ENCODE measurements around the gene FAM83F.
A peak's percentile ranks its signal among the peaks of the same experiment; 100 is the strongest.
"Not testable (repeated sequence)": the region's sequence is repeated elsewhere in the genome, so short reads cannot be mapped to it uniquely, and the experiment has no call there.

The FAM83F gene

DNA sequence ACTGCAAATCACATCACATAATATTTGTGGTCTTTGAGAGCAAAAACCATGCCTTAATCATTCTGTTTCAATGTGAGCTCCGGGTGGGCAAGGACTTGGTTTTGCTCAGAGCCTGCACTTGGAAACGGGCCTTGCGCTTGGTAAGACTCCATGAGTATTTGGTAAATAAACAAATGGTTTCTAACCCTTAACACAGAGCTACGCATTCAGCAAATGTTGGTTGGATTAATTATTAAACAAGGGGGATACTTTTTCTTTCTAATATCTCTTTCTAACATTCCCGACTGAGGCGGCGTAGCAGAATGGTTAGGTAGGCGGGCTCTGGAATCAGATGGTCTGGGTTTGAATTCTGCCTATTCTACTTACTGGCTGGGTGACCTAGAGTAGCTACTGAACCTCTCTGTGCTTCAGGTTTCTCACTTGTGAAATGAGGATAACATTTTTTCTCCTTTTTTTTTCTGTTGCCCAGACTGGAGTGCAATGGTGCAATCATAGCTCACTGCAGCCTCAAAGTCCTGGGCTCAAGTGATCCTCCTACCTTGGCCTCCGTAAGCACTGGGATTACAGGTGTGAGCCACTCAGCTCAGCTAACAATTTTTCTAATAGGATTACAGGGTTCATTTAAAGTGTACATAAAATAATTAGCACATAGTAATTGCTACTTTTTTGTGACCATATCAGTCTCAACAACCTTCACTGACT lies 3.4 kb upstream of the FAM83F start:
- H3K27ac ChIP-seq, result no peak overlapping the region
- DNase-seq (ENCODE audit: low read depth, low spot score), result no peak

DNA sequence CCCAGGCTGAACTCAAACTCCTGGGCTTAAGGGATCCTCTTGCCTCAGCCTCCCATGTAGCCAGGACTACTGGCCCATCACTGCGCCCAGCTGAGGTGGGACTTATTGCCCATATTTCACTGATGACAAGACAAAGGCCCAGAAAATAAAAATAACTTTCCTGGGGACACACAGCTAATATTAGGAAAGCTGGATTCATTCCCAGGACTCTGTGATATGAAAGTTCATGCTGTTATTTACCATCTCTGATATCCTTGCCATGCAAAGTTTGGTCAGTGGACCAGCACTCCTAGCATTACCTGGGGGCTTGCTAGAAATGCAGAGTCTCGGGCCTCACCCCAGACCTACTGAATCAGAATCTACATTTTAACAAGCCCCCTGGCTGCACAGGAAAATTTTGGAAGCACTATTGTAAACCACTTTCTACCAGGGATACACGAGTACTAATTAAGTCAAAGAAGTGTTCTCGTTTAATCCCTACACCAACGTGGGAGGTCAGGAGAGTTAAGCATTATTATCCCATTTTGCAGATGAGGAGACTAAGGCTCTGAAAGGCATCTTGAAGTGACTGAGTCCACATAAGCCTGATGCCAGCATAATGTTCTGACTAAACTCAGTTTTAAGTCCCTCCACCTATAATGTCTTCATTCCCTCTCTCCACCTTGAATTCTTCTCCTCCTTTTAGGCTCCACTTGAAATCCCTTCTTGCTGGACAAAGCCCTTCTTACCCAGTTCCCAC lies 2.5 kb upstream of the FAM83F start:
- H3K27ac ChIP-seq, result no peak overlapping the region
- DNase-seq (ENCODE audit: low read depth, low spot score), result no peak

DNA sequence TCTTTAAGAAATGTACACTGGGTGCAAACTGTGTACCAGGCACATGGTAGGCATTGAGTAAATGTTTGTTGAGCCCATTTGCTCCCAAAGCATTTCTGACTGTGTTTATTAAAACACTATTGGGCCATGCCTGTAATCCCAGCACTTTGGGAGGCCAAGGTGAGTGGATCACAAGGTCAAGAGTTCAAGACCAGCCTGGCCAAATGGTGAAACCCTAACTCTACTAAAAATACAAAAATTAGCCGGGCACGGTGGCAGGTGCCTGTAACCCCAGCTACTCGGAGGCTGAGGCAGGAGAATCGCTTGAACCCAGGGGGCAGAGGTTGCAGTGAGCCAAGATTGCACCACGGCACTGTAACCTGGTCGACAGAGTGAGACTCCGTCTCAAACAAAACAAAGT lies 1.9 kb upstream of the FAM83F start:
- not testable (repeated sequence) for H3K27ac ChIP-seq; DNase-seq (ENCODE audit: low read depth, low spot score)

DNA sequence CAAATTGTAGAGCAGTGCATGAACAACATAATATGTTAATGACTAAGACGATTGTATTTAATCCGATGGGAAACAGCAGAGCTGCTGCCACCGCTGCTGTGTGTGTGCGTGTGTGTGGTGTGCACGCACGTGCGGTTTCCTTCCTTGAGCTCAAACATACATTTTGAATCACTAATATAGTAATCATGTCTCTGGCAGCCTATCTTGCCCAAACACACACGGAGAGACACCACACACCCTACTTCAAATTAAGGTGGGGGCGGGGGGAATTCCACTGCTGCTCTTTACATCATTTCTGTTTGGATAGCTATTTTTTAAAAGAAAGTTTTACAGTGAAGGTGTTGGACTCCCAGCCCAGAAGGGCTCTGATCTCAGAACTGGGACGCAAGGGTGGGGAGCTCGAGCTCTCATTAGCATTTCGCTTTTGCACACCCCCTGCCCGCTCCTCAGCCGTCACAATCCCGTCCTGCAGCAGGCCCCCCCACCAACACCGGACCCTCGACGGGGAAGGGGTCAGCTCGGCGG lies 651 bp upstream of the FAM83F start:
- DNase-seq (ENCODE audit: low read depth, low spot score), result no peak
- peak overlapping the region; percentile 78 for H3K27ac ChIP-seq

DNA sequence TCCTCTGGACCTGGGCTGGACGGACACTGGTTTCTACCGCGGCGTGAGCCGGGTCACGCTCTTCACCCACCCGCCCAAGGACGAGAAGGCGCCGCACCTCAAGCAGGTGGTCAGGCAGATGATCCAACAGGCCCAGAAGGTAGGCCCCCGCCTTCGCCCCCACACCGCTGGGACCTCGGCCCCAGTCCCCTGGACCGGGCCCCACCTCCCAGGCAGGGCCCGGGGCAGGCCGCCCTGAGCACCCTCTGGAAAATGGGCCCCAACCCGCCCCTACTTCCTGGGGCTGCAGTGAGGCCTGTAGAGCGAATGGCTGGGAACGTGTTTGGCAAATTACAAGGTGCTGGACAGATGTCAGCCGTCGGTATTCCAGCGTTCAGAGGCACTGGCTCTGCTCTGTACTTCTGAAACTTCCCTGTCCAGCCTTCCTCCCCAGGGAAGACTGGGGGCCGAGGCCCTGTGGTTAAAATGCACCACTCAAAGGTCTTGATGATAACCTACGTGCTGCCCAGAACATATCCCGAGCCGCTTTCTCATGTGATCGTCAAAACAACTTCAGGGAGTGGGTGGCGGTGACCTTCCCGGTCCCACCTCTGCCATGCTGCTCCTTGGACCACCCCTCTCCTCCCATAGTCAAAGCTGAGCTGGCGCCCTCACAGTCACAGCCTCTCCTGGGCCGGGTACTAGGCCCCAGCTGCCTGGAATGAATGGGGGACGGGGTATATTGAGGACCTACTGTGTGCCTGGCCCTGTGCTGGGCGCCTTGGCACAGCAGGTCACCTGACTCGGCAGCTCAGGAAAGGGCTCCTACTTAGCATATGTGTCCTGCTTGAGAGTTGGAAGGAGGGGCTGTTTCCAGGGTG lies 869 bp downstream of the FAM83F start:
- DNase-seq (ENCODE audit: low read depth, low spot score), result no peak
- H3K27ac ChIP-seq, result peak overlapping the region; percentile 78

DNA sequence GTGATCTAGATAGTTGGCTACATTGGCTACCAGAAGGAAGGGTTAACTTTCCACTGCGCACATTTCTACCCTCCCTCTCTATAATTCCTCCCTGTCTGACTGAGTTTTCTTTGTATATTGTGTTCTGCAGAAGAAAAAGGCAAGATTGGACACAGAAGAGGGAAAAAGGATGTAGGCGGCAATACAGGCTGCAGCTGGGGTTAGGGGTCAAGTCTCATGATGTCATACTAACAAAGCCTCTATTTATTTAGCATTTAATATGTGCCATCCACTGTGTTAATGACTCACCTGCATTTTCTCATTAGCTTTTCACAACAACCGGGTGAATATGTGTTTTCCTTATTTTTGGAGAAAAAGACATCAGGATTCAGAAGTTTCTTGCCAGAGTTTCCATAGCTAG lies 2.0 kb downstream of the FAM83F start:
- H3K27ac ChIP-seq, result peak overlapping the region; percentile 78
- DNase-seq (ENCODE audit: low read depth, low spot score), result no peak

DNA sequence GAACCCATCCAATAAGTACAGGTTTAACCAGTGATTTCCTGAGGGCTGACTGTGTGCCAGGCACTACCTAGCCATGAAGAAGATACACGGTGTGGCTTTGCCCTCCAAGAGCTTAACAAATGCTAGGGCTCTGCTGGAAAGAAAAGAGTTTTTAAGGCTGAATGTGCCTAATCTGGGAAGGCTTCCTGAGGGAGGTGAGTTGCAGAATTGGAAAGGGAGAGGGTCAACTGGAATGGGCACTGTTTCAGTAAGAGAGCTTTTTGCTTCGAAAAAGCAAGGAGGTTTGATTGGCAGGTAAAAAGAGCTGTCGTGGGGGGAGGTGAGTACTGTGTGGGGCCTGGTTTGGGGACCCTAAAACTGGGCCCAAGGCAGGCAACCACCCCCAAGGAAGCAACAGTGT lies 2.7 kb downstream of the FAM83F start:
- DNase-seq (ENCODE audit: low read depth, low spot score), result no peak
- peak overlapping the region; percentile 78 for H3K27ac ChIP-seq

DNA sequence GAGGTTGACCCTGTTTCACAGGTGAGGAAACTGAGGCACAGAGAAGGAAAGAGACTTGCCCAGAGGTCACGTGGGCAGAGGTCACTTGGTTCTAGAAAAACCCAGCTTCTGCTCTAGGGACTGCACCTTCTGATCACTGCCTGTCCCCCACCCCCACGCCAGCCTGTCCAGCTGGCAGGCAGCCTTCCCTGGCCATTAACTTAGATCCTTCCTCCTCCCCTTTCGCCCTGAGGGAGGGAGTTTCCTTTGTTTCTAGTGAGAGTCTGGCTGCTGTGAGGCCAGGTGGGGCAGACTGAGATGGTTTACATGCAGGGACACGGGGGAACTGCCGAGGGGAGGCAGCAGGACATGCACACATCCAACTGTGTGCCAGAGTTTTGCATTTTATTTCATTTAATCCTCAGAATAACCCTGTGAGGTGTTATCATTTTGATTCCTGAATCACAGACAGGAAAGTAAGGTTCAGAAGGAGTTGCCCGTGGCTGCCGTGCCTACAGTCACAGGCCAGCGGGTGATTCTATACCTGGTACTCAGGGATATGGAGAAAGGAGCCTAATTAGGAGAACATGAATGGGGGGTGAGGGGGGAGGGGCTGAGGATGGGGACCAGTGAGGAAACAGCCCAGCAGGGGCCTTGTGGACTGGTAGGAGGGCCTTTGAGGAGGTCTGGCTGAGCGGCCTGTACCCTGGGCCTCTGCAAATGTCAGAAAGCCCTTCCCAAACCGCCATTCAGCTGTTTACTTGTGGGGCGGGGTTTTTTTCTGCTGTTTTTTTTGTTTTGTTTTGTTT lies 3.4 kb downstream of the FAM83F start:
- H3K27ac ChIP-seq, result peak overlapping the region; percentile 78
- DNase-seq (ENCODE audit: low read depth, low spot score), result no peak

DNA sequence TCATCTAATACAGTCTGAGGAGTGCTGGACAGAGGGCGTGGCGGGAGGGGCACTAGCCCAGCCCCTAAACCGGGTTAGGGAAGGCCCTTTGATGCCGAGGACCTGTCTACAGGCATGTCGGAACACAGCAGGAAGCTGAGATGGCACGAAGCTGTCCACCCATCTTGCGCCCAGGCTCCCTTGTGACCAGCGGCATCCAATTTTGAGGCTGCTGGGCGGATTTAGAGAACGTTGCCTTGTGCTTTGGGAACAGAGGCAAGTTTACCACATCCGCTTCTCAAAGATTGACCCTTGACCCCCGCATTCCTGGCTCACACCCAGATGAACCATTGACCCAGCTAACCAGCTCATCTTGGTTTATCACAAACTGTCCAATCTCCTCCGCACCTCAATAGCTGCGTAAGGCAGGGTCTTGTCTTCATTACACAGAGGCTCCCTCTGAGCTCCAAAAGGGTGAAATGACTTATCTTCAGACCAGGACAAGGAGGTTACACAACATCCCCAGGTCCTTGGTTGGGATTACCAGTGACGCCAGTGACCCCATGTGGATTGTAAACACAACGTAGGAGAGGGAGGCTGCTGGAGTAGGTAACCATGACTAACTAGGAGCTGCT lies 4.5 kb downstream of the FAM83F start:
- no peak for DNase-seq (ENCODE audit: low read depth, low spot score)
- H3K27ac ChIP-seq, result peak overlapping the region; percentile 78

DNA sequence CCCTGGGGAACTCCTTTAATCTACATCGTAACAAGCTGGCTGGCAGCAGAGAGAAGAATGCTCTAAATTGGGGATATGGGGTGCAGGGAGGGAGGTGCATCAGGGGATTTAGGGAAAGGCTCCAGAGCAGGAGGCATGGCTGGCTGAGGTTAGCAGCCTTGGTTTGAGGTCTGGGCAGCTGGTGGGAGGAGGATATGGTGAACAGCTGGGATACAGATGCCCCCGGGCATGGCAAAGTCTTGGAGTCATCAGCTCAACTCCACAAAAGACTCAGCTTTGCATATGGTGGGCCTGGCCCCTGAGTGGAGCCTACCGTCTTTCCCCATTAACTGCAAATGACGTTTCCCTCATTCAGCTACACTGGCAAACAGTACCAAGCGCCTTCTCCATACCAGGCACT lies 5.4 kb downstream of the FAM83F start:
- no peak for DNase-seq (ENCODE audit: low read depth, low spot score)
- peak overlapping the region; percentile 78 for H3K27ac ChIP-seq

DNA sequence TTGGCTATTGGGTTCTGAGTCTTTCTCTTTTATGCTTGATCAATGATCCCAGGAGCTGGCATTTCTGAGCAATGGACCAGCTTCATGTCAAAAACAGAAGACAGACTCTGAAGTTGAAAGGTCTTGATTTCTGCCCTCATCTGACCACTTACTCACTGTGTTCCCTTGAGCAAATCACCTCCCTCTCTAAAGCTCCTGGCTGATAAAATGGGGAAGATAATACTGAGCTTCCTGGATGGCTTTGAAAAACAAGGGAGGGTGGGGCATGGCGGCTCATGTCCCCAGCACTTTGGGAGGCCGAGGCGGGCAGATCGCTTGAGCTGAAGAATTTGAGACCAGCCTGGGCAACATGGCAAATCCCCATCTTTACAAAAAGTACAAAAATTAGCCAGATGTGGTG lies 6.4 kb downstream of the FAM83F start:
- H3K27ac ChIP-seq, result peak overlapping the region; percentile 78
- no peak for DNase-seq (ENCODE audit: low read depth, low spot score)

DNA sequence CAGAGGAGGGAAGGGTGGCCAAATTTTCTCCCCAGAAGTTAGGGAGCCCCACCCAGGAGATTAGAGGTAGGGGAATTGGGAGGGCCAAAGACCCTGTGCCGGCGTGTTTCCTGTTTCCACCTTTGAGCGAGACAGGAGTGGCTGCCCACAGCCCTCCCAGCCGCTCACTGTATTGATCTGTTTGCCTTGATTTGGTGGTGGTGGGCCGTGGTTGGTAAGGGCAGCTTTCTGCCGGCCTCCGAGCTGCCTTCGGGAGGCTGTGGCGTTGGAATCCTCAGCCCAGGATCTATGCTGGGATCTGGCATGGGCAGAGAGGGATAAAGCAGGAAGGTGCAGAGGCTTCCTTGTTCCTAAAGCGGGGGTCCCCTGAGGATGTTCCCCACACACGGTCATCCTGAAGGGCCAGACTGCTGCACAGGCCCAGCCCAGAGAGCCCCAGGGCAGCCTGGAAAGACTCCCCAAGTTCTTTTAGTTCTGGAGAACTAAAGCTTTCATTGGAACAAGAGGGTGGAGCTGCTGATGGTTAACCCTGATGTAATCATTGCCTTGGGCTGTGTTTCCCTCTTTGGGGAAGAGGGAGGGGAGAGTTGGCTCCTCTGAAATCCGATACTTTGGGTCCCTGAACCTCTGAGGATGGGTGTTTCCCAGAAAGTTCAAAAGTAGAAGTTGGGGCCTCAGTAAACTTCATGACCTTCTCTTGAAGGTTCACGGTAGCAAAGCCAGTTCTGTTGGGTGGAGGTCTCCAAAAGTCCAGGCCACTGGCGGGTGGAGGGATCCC lies 7.2 kb downstream of the FAM83F start:
- DNase-seq (ENCODE audit: low read depth, low spot score), result no peak
- peak overlapping the region; percentile 78 for H3K27ac ChIP-seq

DNA sequence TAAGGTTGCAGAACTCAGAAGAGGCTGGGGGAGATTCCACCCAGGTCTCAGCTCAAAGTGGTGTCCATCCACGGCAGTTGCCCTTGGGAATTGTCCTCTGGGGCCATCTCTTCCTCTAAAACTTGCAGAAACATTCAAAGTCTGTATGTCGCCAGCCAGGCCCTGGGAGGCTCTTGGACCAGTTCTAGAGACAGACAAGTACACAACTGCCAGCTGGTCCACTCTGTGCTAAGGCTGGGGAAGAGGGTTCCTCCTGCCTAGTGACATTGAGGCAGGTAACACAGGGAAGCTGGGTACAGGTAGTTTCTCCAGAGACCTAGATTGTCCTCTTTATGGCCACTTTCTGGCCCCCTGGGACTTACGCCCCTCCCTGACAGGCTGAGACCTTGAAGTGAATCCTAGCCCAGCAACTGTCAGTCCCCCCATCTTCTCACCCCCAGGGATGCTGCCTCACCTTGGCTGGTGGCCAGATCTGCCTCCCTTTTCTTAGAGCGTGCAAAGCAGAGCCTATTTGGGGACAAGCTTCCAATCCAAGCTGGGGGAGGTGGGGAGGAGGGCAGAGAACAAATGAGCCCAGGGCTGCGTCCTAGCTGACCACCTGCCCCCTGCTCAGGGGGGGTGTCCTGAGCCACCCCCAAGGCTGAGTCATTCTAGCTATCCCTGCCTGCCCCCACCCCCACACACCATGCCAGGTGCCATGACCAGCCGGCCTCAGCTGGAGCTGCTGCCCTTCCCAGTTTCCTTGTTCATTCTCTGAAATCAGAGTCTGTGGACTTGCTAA lies 8.4 kb downstream of the FAM83F start:
- no peak overlapping the region for H3K27ac ChIP-seq
- no peak for DNase-seq (ENCODE audit: low read depth, low spot score)

DNA sequence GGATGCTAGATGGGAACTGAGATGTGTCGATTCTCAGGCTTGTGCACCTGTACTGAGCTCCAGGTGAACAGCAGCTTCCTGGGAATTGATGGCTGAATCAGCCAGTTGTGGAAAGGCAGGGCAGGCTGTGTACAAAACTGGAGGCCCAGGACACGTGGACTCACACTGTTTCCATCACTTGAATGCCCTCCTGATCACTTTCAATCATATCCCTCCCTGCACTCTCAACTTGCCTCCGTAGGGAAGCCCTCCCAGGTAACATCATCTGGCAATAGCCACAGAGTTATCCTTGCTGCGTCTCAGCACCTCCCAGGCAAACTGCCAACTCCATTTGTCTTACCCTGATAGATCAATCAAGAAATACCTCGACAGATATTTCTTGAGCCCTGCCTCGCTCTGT lies 10.1 kb downstream of the FAM83F start:
- DNase-seq (ENCODE audit: low read depth, low spot score), result no peak
- peak overlapping the region; percentile 63 for H3K27ac ChIP-seq

DNA sequence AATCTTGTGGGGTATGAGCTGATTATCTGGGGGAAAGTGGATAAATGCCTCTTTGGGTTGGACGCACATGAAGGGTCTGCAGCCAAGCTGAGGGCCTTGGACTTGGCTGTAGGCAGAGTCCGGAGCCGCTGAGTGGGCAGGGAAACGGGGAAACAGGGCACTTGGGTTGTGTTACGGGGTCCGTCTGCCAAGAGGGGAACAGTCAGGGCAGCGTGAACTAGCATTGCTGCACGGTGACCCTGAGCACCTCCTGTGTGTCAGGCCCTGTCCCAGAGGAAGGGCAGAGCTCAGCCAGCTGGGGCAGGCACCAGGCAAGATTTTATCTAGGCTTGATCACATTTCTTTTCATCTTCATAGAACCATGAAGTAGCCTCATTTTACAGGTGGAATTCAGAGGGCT lies 11.9 kb downstream of the FAM83F start:
- no peak for DNase-seq (ENCODE audit: low read depth, low spot score)
- H3K27ac ChIP-seq, result peak overlapping the region; percentile 63

DNA sequence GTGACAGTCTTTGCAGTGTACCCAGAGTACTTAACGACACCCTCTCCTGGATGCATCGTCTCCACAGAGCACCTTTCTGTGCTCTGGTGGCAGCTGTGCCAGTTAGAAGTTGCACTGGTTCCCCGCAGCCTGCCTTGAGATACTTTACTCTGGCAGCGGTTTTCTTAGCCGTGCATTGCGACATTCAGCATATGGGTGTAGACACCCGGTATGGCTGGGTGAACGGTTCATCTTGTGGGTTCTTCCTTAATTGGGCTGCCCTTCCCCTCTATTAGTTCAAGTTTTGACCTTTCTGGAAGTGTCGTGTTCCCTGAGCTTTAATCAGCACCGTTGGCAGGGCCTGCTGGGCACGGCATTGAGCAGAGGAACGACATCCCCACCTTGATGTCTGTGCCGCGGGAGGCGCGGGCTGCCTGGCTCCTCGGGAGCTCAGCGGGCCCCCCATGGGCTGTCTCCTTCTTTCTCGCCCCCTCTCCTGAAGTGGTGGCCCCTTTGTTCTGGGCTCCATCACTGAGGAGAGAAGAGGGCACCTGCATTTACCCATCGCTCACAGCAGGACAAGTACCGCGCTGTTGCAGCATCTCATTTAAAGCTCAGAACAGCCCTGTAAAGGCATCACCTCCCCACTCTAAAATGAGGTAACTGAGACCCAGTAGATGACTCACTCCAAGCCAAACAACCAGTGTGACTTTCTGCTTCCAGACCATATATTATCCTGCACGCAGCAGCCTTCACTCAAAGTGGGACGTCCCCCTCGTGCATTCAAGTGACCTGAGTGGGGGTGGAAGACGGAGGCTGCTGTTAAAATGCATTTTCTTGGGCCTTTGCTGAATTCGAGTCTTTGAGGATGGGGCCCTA lies 13.3 kb downstream of the FAM83F start:
- no peak for DNase-seq (ENCODE audit: low read depth, low spot score)
- H3K27ac ChIP-seq, result peak overlapping the region; percentile 53

DNA sequence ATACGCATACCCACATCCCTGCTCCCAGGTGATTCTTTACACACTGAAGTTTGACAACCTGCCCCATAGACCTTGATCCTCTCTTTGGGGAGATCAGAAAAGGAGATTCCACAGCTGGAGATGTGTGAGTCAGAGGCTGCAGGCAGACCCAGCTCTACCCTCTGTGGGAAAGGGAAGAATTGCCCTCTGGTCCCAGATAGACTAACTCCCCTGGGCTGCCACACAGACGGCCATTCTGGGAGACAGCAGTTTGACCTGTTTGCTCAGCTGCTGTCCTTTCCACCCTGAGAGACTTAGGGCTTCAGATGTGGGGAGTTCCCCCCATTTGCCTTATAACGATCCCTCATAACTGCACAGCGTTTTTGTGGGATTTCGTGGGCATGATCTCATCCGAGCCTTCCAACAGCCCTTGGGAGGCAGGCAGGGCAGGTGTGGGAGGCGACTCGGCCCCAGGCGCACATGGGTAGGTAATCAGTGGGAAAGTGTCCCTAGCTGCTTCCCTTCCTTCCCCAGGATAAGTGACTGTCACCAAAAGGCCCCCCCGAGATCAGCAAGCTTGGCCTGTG lies 14.1 kb downstream of the FAM83F start:
- DNase-seq (ENCODE audit: low read depth, low spot score), result no peak

More for the DNA sequence above, 14.1 kb downstream of the FAM83F start:
- peak overlapping the region; percentile 53 for H3K27ac ChIP-seq

Data from epithelial cell of prostate (primary cell).